Activated naive CD4-positive, alpha-beta T cell treated with anti-CD3 and anti-CD28 coated beads, Interleukin-2, amount 50 U/mL, for 24 hours (primary cell): ENCODE measurements around the gene TMEM126B.
"Not testable (repeated sequence)": the region's sequence is repeated elsewhere in the genome, so short reads cannot be mapped to it uniquely, and the experiment has no call there.

Experiments used
- H3K27ac Mint-ChIP-seq: one replicate; pipeline ENCODE4 v1.8.0; 2021; ENCODE audit warnings: mild to moderate bottlenecking, mixed read lengths
- H3K27me3 Mint-ChIP-seq: one replicate; pipeline ENCODE4 v1.8.0; 2021; ENCODE audit warnings: mixed read lengths
- H3K36me3 Mint-ChIP-seq: one replicate; pipeline ENCODE4 v1.8.0; 2021; ENCODE audit warnings: mixed read lengths
- H3K4me1 Mint-ChIP-seq: one replicate; pipeline ENCODE4 v1.8.0; 2021; ENCODE audit warnings: mixed read lengths
- H3K4me3 Mint-ChIP-seq: one replicate; pipeline ENCODE4 v1.8.0; 2021; ENCODE audit warnings: mild to moderate bottlenecking, mixed read lengths
- H3K9me3 Mint-ChIP-seq: one replicate; pipeline ENCODE4 v1.8.0; 2021; ENCODE audit warnings: mixed read lengths

The TMEM126B gene

DNA sequence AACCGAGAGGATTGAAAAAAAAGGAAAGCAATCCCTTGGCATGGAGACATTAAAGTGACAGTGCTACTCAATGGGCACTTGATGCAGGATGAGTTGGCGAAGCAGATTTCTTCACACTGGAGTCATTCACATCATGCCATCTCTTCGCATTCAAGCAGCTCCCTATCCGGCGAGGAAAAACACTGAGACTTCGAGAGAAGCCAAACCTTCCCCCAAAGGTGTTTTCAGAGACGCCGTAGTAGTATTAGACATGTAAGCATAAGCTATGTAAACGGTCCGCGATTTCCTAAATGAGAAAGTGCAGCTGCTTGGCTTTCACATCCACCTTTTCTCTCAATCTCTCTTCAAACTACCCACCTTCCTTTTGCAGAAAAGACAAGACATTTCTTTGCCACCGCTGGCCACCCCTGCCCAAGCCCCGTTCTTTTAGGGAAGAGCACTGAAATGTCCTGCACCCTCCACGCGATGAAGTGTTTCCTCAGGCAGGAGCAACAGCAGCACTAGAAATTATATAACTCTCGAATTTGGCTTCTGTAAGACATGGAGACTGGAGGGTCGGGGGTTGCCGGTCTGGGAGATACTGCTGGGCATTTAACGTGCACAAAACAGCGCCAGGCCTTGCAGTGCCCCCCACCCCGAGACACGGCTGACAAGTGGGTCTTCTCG, 928 bp upstream of the TMEM126B start, which contains the start of gene DLG2:
Gene DLG2, minus strand, starts transcription at position 13 of the 666 bp plus-strand sequence.
- Mint-ChIP-seq H3K4me1 (peaks cover 52% of the 10 kb centered on the region), H3K4me3 (peak within 1 kb of the TSS; percentile 100), H3K36me3 (no peaks in the 10 kb centered on the region), H3K27me3 (no peaks in the 10 kb centered on the region), H3K27ac (peak within 1 kb of the TSS; percentile 100), H3K9me3 (no peaks in the 10 kb centered on the region)

DNA sequence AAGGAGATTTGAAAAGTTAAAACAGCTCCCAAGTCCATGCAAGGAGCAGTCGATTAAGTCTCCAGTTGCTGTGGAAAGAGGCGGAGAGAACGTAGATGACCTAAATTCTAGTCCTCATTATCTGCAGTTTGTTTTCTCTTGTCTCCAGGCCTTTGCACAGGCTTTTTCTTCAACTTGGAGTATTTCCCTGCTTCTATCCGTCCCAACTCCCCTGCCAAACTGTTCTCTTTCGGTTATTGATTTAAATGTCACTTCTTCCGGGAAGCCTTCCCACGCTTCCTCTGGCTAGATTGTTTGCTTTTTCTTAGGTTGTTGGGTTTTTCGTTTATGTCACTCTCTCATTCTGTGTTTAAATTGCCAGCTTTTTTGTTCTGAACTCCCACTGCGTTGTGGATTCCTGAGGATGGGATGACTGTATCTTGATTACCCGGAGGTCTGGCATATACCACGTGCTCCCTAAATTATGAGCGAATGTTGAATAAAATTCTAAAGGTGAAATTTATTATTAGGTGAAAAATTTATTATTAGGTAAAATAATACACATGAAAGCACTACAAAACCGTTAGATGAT, 463 bp downstream of the TMEM126B start:
- Mint-ChIP-seq H3K4me3 (peak overlapping the region; percentile 100), H3K4me1 (peaks cover 50% of the 10 kb centered on the region), H3K36me3 (no peaks in the 10 kb centered on the region), H3K27me3 (no peaks in the 10 kb centered on the region), H3K27ac (peak overlapping the region; percentile 100), H3K9me3 (no peaks in the 10 kb centered on the region)

DNA sequence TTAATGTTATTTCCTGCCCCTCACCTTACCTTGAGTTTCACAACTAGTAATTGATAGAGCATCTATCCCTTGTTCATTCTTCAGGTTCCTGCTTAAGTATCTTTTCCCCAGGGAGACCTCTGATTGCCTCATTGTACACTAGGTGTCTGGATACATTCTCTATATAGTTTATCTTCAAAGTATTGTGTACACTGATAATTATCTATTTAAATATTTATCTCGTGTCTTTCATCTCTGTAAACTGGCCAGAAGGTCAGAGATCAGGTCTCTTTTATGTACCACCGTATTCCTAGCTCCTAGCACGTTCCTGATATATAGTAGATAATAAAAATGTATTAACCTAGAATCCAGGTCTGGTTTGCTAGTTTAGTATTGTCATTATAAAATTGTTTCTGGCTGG, 6.4 kb downstream of the TMEM126B start:
- Mint-ChIP-seq H3K27me3 (no peaks in the 10 kb centered on the region), H3K4me1 (peaks cover 11% of the 10 kb centered on the region), H3K36me3 (peaks cover 4% of the 10 kb centered on the region), H3K27ac (no peak overlapping the region), H3K4me3 (no peak overlapping the region), H3K9me3 (no peaks in the 10 kb centered on the region)

DNA sequence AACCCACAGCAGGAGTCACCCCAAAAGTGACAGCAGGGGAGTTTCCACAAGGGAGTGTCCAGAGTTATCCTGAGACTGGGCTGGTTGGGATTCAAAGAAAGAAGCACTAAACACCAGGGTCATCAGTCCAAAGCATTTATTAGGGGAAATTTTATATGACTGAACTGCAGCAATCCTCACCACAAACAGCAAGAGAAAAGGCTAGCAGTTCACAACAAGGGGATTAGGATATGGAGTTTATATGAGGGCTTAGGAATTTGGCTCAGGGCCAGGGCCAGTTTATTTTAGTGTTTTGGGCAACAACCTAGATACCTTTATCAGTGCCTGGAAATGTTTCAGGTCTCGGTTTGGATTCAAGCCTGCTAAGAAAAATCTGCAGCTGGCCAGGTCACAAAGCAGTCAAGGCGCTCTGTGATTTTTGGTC, 14.8 kb downstream of the TMEM126B start:
- Mint-ChIP-seq H3K4me1 (peaks cover 14% of the 10 kb centered on the region), H3K27me3 (peaks cover 10% of the 10 kb centered on the region), H3K36me3 (no peaks in the 10 kb centered on the region), H3K4me3 (no peak overlapping the region), H3K27ac (no peak overlapping the region), H3K9me3 (no peaks in the 10 kb centered on the region)

DNA sequence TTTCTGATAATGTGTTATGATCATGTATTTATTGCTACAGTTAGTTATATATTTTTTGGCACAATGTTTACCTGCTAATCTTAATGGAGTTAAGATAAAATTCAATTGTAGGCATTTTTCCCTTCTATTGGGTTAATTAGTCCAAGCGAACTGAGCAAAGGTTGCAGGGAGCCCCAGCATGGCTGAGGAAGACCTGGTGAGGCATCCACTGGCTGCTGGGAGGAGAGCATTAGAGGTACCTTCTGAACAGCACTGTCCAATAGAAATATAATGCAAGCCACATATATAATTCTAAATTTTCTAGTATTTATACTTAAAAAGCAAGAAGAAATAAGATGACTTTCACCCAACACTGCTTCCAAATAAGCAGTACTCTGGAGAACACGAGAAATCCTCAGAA, 18.7 kb downstream of the TMEM126B start:
- Mint-ChIP-seq H3K36me3 (peaks cover 2% of the 10 kb centered on the region), H3K27me3 (peaks cover 10% of the 10 kb centered on the region), H3K27ac (peak overlapping the region; percentile 94)

DNA sequence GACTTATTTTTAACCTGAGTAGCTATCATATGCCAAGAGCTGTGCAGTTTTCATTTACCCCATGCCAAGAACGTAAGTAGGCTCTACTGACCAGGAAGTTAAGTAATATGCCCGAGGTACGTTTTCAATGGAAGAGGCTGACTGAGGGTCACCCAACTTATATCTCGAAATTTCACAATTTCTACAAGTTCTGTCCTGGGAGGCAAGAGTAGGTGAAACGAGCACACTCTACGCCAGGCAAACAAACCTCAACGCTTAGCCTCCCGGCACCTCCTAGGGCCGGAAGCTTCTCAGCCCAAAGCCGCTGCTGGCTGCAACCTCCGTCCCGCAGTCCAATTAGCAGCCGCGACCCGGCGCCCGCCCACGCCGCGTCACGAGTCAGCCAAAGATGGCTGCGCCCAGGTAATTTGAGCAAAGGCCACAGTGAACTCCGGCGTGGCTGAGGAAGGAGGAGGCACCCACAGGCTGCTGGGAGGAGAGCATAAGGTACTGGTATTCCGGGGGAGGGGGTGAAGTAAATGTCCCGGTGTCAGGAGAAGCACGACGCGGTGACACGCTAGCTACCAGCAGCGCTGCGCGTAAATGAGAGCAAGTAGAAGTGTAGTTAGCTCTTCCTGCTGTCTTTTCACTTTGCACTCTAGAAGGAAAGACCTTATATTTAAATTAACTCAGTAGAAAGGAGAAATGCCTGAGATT, 19.4 kb downstream of the TMEM126B start, which contains the start of gene TMEM126A:
Gene TMEM126A, plus strand, starts transcription at position 364 of the 696 bp plus-strand sequence. CDS start 2,289 bp downstream, outside the sequence.
- peaks cover 44% of the 10 kb centered on the region for H3K4me1 Mint-ChIP-seq
- H3K36me3 Mint-ChIP-seq, result peaks cover 4% of the 10 kb centered on the region
- H3K27me3 Mint-ChIP-seq, result peaks cover 5% of the 10 kb centered on the region
- peak within 1 kb of the TSS; percentile 94 for H3K4me3 Mint-ChIP-seq
- peak within 1 kb of the TSS; percentile 94 for H3K27ac Mint-ChIP-seq
- H3K9me3 Mint-ChIP-seq, result no peaks in the 10 kb centered on the region

More for the DNA sequence above, 18.7 kb downstream of the TMEM126B start:
- Mint-ChIP-seq H3K4me3 (peak overlapping the region; percentile 94), H3K9me3 (no peaks in the 10 kb centered on the region), H3K4me1 (peaks cover 39% of the 10 kb centered on the region)

DNA sequence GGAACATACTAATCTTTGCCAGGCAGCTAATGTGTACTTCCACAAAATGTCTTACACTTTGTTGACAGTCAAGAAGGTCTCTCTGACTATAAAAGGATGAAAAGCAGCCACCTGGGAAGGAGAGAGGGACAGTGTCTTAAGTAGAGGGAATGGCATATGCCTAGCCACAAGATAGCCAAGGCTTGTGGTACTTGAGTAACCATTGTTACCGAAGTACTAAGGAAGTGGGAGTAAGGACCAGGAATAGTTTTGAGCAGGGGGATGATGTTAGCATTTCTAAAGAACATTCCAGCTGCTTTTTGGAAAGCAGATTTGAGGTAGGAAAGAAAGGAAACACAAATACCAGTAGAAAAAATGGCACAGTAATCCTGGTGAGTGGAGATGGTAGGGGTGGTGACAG, 22.7 kb downstream of the TMEM126B start:
- peaks cover 55% of the 10 kb centered on the region for H3K4me1 Mint-ChIP-seq
- H3K4me3 Mint-ChIP-seq, result no peak overlapping the region
- H3K27ac Mint-ChIP-seq, result no peak overlapping the region
- H3K9me3 Mint-ChIP-seq, result no peaks in the 10 kb centered on the region
- H3K27me3 Mint-ChIP-seq, result no peaks in the 10 kb centered on the region
- peaks cover 4% of the 10 kb centered on the region for H3K36me3 Mint-ChIP-seq

DNA sequence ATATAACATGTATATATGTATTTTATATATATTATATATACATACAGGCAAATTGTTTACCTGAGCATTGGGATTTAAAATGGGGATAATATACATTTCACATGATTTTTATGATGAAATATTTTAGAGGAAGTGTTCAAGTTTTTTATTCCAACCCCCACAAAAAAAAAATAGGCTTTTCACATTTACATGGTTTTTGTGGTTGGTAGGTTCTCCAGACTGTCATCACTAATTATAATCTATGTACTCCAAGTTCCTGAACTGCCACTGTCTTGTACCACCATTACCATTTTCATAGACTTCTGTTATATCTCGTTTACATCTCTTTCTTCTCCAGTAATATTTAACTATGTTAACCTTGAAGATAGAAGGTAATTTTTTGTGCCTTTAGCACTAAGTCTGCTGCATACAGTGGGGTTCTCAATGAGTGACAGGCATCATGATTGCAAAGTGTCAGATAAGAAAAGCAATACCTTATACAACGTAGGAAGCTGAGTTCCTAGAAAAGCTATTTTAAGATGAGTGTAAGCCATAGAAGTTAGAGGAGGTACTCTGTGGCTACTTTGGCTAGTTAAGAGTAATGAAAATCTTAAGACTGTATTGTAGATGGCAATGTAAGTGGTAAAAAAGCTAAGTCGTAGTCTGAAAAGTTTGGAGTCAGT, 24.5 kb downstream of the TMEM126B start:
- H3K36me3 Mint-ChIP-seq, result peaks cover 8% of the 10 kb centered on the region
- no peaks in the 10 kb centered on the region for H3K27me3 Mint-ChIP-seq
- peak overlapping the region; percentile 30 for H3K27ac Mint-ChIP-seq
- peaks cover 55% of the 10 kb centered on the region for H3K4me1 Mint-ChIP-seq
- no peak overlapping the region for H3K4me3 Mint-ChIP-seq
- H3K9me3 Mint-ChIP-seq, result no peaks in the 10 kb centered on the region

DNA sequence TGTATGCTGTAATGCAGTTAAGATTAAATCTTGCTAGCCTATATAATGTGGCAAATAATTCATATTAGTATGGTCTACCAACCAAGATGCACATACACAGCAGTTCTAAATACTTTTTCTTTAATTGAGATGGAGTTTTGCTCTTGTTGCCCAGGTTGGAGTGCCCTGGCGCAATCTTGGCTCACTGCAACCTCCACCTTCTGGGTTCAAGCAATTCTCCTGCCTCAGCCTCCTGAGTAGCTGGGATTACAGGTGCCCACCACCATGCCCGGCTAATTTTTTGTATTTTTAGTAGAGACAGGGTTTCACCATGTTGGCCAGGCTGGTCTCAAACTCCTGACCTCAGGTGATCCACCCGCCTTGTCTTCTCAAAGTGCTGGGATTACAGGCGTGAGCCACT, 25.9 kb downstream of the TMEM126B start:
- not testable (repeated sequence) for H3K27ac Mint-ChIP-seq, H3K36me3 Mint-ChIP-seq, H3K9me3 Mint-ChIP-seq, H3K27me3 Mint-ChIP-seq, H3K4me3 Mint-ChIP-seq
- H3K4me1 Mint-ChIP-seq, result peaks cover 58% of the 10 kb centered on the region

DNA sequence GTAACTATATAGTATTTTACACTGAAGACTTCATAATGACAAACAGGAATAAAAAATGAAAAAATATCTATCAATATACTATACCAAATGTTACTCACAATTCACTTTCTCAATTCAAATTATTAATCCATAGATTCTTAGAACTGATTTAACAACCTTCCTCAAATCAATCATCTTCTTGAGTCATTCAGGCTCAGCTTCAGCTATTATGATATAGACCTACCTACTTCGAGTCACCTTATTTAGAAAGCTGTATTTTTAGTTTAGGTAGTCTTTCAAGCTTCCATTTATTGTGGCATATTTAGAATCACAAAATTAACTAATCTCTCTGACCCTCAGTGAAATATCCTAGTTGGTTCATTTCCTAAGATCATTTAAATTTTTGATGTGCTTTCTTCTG, 28.4 kb downstream of the TMEM126B start:
- Mint-ChIP-seq H3K27me3 (no peaks in the 10 kb centered on the region), H3K27ac (peak overlapping the region; percentile 90), H3K4me3 (no peak overlapping the region), H3K9me3 (no peaks in the 10 kb centered on the region), H3K36me3 (peaks cover 18% of the 10 kb centered on the region), H3K4me1 (peaks cover 66% of the 10 kb centered on the region)

DNA sequence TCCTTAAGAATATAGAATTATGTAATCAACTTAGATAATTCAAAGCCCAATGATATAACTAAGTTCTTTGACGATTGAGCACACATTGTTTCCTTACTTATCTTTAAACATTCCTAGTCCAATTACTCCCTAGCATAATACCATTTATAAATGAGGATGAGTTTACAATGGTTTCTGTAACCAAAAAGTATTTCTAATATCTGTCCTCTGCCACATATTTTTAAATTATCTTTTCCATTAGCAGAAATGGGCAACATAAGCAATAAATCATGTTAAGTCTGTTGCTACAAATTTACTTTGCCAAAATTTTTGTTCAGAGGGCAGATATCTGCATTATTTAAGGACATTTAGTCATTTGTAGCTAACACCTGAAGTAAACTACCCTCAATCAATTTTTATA, 29.8 kb downstream of the TMEM126B start:
- no peak overlapping the region for H3K4me3 Mint-ChIP-seq
- peaks cover 16% of the 10 kb centered on the region for H3K36me3 Mint-ChIP-seq
- H3K27ac Mint-ChIP-seq, result no peak overlapping the region
- H3K9me3 Mint-ChIP-seq, result no peaks in the 10 kb centered on the region
- no peaks in the 10 kb centered on the region for H3K27me3 Mint-ChIP-seq
- peaks cover 61% of the 10 kb centered on the region for H3K4me1 Mint-ChIP-seq

DNA sequence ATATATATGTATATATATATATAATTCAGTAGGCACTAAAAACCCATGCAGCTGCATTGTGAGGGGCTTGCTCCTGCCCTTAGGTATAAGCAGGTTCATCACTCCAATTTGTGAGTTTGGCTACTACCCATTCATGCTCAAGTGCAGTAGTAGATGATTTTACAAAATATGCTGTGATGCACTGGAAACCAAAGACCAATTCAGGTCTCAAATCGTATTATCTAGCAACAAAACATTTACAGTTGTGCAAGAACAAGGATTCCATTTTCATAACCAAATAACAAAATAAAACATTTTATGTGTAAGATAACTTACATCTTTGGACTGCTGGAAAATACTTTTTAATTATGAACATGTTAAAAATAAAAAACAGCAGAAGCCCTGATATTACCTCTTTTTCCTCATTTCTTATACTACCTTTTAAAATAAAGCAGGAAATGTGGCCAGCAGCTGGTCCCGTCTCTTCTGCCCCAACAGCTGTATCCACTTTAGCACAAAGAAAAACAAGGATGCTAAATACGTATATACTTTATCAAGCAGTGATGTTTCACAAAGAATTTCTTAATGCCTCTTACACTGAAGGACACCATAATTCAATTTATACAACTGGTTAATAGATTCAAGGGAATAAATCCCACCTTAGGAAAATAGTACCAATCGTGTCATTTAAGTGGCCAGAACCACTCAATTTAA, 33.7 kb downstream of the TMEM126B start:
- Mint-ChIP-seq H3K4me3 (peak overlapping the region; percentile 99), H3K9me3 (no peaks in the 10 kb centered on the region), H3K27ac (no peak overlapping the region), H3K4me1 (peaks cover 60% of the 10 kb centered on the region), H3K27me3 (no peaks in the 10 kb centered on the region), H3K36me3 (peaks cover 20% of the 10 kb centered on the region)

DNA sequence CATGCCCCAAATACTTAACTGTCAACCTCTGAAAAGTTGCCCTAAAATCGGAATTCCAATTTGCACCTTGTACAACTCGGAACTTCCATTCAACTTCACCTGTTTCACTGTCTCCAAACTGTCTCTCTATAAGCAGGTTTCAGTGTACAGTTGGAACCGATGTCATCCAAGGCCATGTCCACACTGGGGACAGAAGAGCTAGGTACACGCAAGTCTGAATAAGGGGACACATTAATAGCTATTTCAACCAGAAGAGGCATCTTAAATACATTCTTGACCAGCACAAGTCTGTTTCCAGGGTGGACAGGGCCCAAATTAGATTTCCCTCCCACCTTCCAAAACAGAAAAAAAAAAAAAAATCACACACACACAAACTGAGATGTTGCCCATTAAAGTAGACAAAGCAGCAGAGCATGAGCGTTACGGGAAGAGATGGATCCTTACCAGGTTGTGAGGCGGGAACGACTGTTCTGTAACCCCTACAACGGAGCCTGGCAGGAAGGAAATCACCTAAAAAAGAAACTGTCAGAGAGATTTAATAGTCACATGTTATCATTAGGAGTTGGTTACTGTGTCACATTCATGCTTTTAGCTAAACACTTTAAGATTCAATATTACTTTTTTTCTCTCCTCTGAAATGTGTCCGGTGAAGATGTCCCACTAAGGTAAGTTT, 34.8 kb downstream of the TMEM126B start:
- peak overlapping the region; percentile 99 for H3K27ac Mint-ChIP-seq
- peaks cover 51% of the 10 kb centered on the region for H3K4me1 Mint-ChIP-seq
- peak overlapping the region; percentile 99 for H3K4me3 Mint-ChIP-seq
- H3K36me3 Mint-ChIP-seq, result peaks cover 19% of the 10 kb centered on the region
- H3K9me3 Mint-ChIP-seq, result no peaks in the 10 kb centered on the region
- H3K27me3 Mint-ChIP-seq, result no peaks in the 10 kb centered on the region

DNA sequence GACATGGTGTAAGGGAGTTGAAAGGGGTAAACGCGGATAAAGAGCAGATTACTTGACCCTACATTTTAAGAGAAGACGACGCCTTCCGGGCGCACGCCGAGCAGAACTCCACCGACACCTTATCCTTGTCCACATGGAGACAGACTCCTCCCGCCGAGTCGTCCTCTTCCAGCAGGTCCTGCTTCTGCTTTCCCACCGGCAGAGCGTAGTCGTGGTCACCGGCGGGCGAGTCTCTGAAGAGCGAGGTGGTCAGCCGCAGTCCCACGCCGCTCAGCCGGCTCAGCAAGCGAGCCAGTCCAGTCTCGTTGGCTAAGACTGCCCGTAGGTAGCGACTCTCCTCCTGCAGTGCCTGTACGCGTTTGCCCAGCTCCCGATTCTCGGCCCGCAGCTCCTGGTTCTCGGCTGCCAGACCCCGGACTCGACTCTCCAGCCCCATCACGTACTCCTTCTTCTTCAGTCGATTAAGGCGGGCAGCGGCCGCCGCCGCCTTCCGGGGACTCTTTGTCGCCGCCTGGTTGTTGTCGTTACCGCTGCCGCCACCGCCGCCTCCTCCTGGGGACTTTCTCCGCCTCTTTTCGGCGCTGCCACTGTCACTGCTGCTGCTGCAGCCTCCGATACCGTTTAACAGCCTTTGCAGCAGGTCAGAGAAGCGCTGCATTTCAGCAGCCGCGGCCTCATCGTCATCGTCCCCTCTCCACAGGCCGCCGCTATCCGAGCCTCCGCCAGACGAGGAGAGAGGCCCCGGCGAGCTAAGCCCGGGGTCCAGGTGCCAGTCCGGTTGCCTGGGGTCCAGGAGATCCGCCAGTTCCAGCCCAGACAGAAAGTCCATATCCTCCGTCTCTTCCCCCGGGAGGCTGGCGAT, 35.6 kb downstream of the TMEM126B start:
- H3K9me3 Mint-ChIP-seq, result no peaks in the 10 kb centered on the region
- peak overlapping the region; percentile 99 for H3K27ac Mint-ChIP-seq
- H3K4me1 Mint-ChIP-seq, result peaks cover 44% of the 10 kb centered on the region
- H3K36me3 Mint-ChIP-seq, result peaks cover 19% of the 10 kb centered on the region
- no peaks in the 10 kb centered on the region for H3K27me3 Mint-ChIP-seq
- peak overlapping the region; percentile 99 for H3K4me3 Mint-ChIP-seq
